Type B pancreatic cell (in vitro differentiated cells): ENCODE data around the gene PKNOX2. TPM values are rescaled to one million over a fixed set of nuclear protein-coding genes. Genes with fewer than 3 reads are reported as not detected.

Experiments
- DNase-seq: peaks from one replicate; pipeline ENCODE4 v3.0.0; 2021; ENCODE audit warnings: mixed read lengths; ENCODE audit not compliant: unreplicated experiment; ENCODE audit errors: extremely low spot score
- H3K27ac Mint-ChIP-seq: 2 replicates; pipeline ENCODE4 v1.8.0; 2021; ENCODE audit warnings: mild to moderate bottlenecking, mixed read lengths
- H3K27me3 Mint-ChIP-seq: 2 replicates; pipeline ENCODE4 v1.8.0; 2021; ENCODE audit warnings: mixed read lengths
- H3K36me3 Mint-ChIP-seq: 2 replicates; pipeline ENCODE4 v1.8.0; 2021; ENCODE audit warnings: mixed read lengths
- H3K4me1 Mint-ChIP-seq: one replicate; pipeline ENCODE4 v1.8.0; 2021; ENCODE audit warnings: mixed read lengths; ENCODE audit not compliant: unreplicated experiment
- H3K4me3 Mint-ChIP-seq: 2 replicates; pipeline ENCODE4 v1.8.0; 2021; ENCODE audit warnings: mild to moderate bottlenecking, mixed read lengths
- H3K9me3 Mint-ChIP-seq: 2 replicates; pipeline ENCODE4 v1.8.0; 2021; ENCODE audit warnings: mixed read lengths
- CTCF ChIP-seq: fragments of 200-600 bp; sonication (generic); conservative IDR thresholded peaks from 2 replicates; pipeline ENCODE4 v1.5.0; 2021; ENCODE audit warnings: antibody characterized with exemption, mild to moderate bottlenecking
- total RNA-seq: library from RNA; stranded (reverse); gene quantifications from 2 replicates; pipeline ENCODE4 v1.2.1, GENCODE V29; 2021; ENCODE audit warnings: low replicate concordance

PKNOX2 gene
- total RNA-seq, 1 donor from 2014 or later, result 15.3 TPM

DNA sequence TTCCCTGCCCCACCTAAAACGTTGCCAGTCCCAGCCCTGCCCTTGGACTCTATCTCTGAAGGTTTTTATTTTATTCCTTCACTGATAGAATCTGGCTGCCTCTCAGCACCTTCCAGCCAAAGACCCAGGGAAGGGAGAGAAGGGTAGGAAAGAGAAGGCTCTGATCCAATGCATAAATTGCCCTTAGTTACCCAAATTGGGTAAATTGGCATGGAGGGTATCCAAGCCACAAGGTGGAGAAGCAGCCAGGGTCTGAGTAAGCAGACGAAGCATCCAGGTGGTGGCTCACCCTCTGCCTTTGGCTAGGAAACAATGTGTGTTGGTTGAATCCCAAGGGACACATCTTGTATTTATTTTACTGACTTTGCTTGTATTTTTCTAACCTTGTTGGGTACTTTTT is 242.5 kb downstream of the PKNOX2 start:
- Mint-ChIP-seq H3K27me3 (peaks cover 45% of the 10 kb centered on the region), H3K36me3 (no peaks in the 10 kb centered on the region), H3K9me3 (no peaks in the 10 kb centered on the region), H3K4me3 (no peak overlapping the region), H3K27ac (no peak overlapping the region), H3K4me1 (peaks cover 34% of the 10 kb centered on the region)
- TF ChIP-seq CTCF, result no peak
- DNase-seq, result no peak

- DNase-seq, result no peak
- H3K9me3 Mint-ChIP-seq, result no peaks in the 10 kb centered on the region
- H3K27me3 Mint-ChIP-seq, result peaks cover 38% of the 10 kb centered on the region
- TF ChIP-seq CTCF, result no peak
- peaks cover 29% of the 10 kb centered on the region for H3K4me1 Mint-ChIP-seq
- no peak overlapping the region for H3K4me3 Mint-ChIP-seq
- peaks cover 4% of the 10 kb centered on the region for H3K36me3 Mint-ChIP-seq
- H3K27ac Mint-ChIP-seq, result no peak overlapping the region
Measured at GRCh38 chr11:125408311-125408711, 243.8 kb downstream of the PKNOX2 start.

GRCh38 chr11:125410091-125410490 is 245.5 kb downstream of the PKNOX2 start:
- Mint-ChIP-seq H3K9me3 (no peaks in the 10 kb centered on the region), H3K27ac (no peak overlapping the region), H3K36me3 (peaks cover 4% of the 10 kb centered on the region), H3K4me3 (no peak overlapping the region), H3K27me3 (peaks cover 27% of the 10 kb centered on the region), H3K4me1 (peaks cover 19% of the 10 kb centered on the region)
- TF ChIP-seq CTCF, result no peak
- no peak for DNase-seq

- DNase-seq, result no peak
- Mint-ChIP-seq H3K36me3 (peaks cover 4% of the 10 kb centered on the region), H3K4me1 (peaks cover 16% of the 10 kb centered on the region), H3K9me3 (no peaks in the 10 kb centered on the region), H3K27ac (no peak overlapping the region), H3K4me3 (no peak overlapping the region), H3K27me3 (peaks cover 19% of the 10 kb centered on the region)
- no peak for TF ChIP-seq CTCF
Measured at GRCh38 chr11:125412177-125412496, 247.6 kb downstream of the PKNOX2 start.

GRCh38 chr11:125412509-125412908 is 248.0 kb downstream of the PKNOX2 start:
- Mint-ChIP-seq H3K4me1 (peaks cover 16% of the 10 kb centered on the region), H3K27ac (no peak overlapping the region), H3K9me3 (no peaks in the 10 kb centered on the region), H3K27me3 (peaks cover 19% of the 10 kb centered on the region), H3K36me3 (peaks cover 4% of the 10 kb centered on the region), H3K4me3 (no peak overlapping the region)
- DNase-seq, result no peak
- TF ChIP-seq CTCF, result no peak

- Mint-ChIP-seq H3K4me1 (peaks cover 11% of the 10 kb centered on the region), H3K9me3 (no peaks in the 10 kb centered on the region), H3K36me3 (peaks cover 4% of the 10 kb centered on the region), H3K27me3 (peaks cover 17% of the 10 kb centered on the region), H3K27ac (no peak overlapping the region), H3K4me3 (no peak overlapping the region)
- no peak for DNase-seq
- TF ChIP-seq CTCF, result no peak
Measured at GRCh38 chr11:125413226-125413625, 248.7 kb downstream of the PKNOX2 start.
